Uterus (tissue), 2 donors: Measurements from ENCODE around the gene WASHC1.
"Not testable (repeated sequence)": the region's sequence is repeated elsewhere in the genome, so short reads cannot be mapped to it uniquely, and the experiment has no call there.

Experiments used
- CTCF ChIP-seq, 4 experiments: fragments of 200-600 bp in 2 of 4; fragments of 450-650 bp in 2 of 4; sonication (generic) in 2 of 4; IDR thresholded peaks; one replicate each; pipeline ENCODE4 v1.5.1; 2016 to 2019; ENCODE audit warnings: antibody characterized with exemption in 4 of 4, mild to moderate bottlenecking in 2 of 4, moderate library complexity in 1 of 4
- POLR2A ChIP-seq, 2 donors: fragments of 450-650 bp; IDR thresholded peaks; one replicate each; pipeline ENCODE4 v1.6.1; 2016; ENCODE audit warnings: antibody characterized with exemption in 2 of 2, mild to moderate bottlenecking in 1 of 2, moderate library complexity in 1 of 2

- not testable (repeated sequence) for TF ChIP-seq CTCF, POLR2A (IDR thresholded peaks at IDR 0.05)
Observed at GRCh38 chr9:76389-76788, 47.1 kb upstream of the WASHC1 start.
